Measurements from ENCODE around the gene B3GLCT. TPM values are rescaled to one million over a fixed set of nuclear protein-coding genes. Genes with fewer than 3 reads are reported as not detected.

B3GLCT gene
- polyA plus RNA-seq, 1 donor from 2014 or later = 8.2 TPM

DNA sequence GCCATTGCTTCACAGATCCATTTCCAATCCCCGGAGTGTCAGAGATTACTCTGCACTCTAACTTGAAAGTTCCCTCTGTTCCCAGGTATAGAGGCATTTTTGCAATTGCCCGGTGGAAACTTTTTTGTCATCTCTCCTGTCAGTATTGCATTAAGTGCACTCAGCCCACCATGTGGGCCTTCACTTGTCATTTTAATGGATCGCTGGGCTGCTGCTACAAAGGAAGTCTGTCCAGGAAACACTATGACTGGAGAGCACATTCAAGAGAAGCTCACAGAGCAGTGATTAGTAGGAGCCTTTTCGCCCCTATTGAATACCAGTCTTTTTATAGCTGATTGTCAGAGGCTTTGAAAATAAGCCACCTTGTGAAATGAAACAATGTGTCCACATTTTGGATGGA lies 180.9 kb downstream of the B3GLCT start:
- Histone ChIP-seq H3K4me2 (ENCODE audit: low read length) (no peak overlapping the region), H2AFZ (ENCODE audit: low read depth, low read length) (no peak overlapping the region), H3K79me2 (replicated peaks; ENCODE audit: insufficient read depth, low read length) (no peaks in the 10 kb centered on the region), H3F3A (ENCODE audit: insufficient read depth, low read length, poor library complexity, severe bottlenecking) (no peaks in the 10 kb centered on the region), H3K36me3 (ENCODE audit: insufficient read depth, low read length) (no peaks in the 10 kb centered on the region), H3K9me2 (ENCODE audit: insufficient read depth, low read length) (no peaks in the 10 kb centered on the region), H4K20me1 (ENCODE audit: insufficient read depth) (no peaks in the 10 kb centered on the region), H3K9me3 (ENCODE audit: low read length) (no peaks in the 10 kb centered on the region), H3K27me3 (ENCODE audit: insufficient read depth, low read depth, low read length) (no peaks in the 10 kb centered on the region), H3K27ac (ENCODE audit: low read length) (peak overlapping the region; percentile 44), H3K4me3 (ENCODE audit: low read length) (no peak overlapping the region), H3K9ac (ENCODE audit: low read length) (no peak overlapping the region)
- peak; percentile 67 for TF ChIP-seq EP300 (conservative IDR thresholded peaks at IDR 0.05; ENCODE audit: poor library complexity, severe bottlenecking)
- TF ChIP-seq EZH2 (IDR thresholded peaks at IDR 0.05; ENCODE audit: borderline replicate concordance, insufficient read depth, low read length, poor library complexity, severe bottlenecking) = no peak
- peak; percentile 16 for TF ChIP-seq POLR2AphosphoS5 (IDR thresholded peaks at IDR 0.05)
- TF ChIP-seq TAF1 (IDR thresholded peaks at IDR 0.05; ENCODE audit: low read depth) = no peak
- TF ChIP-seq, protein P1, sequence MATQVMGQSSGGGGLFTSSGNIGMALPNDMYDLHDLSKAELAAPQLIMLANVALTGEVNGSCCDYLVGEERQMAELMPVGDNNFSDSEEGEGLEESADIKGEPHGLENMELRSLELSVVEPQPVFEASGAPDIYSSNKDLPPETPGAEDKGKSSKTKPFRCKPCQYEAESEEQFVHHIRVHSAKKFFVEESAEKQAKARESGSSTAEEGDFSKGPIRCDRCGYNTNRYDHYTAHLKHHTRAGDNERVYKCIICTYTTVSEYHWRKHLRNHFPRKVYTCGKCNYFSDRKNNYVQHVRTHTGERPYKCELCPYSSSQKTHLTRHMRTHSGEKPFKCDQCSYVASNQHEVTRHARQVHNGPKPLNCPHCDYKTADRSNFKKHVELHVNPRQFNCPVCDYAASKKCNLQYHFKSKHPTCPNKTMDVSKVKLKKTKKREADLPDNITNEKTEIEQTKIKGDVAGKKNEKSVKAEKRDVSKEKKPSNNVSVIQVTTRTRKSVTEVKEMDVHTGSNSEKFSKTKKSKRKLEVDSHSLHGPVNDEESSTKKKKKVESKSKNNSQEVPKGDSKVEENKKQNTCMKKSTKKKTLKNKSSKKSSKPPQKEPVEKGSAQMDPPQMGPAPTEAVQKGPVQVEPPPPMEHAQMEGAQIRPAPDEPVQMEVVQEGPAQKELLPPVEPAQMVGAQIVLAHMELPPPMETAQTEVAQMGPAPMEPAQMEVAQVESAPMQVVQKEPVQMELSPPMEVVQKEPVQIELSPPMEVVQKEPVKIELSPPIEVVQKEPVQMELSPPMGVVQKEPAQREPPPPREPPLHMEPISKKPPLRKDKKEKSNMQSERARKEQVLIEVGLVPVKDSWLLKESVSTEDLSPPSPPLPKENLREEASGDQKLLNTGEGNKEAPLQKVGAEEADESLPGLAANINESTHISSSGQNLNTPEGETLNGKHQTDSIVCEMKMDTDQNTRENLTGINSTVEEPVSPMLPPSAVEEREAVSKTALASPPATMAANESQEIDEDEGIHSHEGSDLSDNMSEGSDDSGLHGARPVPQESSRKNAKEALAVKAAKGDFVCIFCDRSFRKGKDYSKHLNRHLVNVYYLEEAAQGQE (IDR thresholded peaks at IDR 0.05; ENCODE audit: borderline replicate concordance) = peak; percentile 22
- TF ChIP-seq, protein P2, sequence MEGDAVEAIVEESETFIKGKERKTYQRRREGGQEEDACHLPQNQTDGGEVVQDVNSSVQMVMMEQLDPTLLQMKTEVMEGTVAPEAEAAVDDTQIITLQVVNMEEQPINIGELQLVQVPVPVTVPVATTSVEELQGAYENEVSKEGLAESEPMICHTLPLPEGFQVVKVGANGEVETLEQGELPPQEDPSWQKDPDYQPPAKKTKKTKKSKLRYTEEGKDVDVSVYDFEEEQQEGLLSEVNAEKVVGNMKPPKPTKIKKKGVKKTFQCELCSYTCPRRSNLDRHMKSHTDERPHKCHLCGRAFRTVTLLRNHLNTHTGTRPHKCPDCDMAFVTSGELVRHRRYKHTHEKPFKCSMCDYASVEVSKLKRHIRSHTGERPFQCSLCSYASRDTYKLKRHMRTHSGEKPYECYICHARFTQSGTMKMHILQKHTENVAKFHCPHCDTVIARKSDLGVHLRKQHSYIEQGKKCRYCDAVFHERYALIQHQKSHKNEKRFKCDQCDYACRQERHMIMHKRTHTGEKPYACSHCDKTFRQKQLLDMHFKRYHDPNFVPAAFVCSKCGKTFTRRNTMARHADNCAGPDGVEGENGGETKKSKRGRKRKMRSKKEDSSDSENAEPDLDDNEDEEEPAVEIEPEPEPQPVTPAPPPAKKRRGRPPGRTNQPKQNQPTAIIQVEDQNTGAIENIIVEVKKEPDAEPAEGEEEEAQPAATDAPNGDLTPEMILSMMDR (IDR thresholded peaks at IDR 0.05; ENCODE audit: poor library complexity, severe bottlenecking) = no peak

Other genes with a start within 250 kb of the B3GLCT start
- 97.4 and 112 TPM in 2 replicates for gene HSPH1, start 38.1 kb upstream of the B3GLCT start, polyA plus RNA-seq